Epithelial cell of alveolus of lung (primary cell): ENCODE results near the gene KCTD4. TPM values are rescaled to one million over a fixed set of nuclear protein-coding genes. Genes with fewer than 3 reads are reported as not detected.

Experiments
- total RNA-seq: library from RNA; depleted of rRNA; stranded (reverse); fragments of >200 nt; gene quantifications from 2 replicates; pipeline ENCODE4 v1.2.1, GENCODE V29; 2015

Gene KCTD4
- not detected in 2 replicates for total RNA-seq

DNA sequence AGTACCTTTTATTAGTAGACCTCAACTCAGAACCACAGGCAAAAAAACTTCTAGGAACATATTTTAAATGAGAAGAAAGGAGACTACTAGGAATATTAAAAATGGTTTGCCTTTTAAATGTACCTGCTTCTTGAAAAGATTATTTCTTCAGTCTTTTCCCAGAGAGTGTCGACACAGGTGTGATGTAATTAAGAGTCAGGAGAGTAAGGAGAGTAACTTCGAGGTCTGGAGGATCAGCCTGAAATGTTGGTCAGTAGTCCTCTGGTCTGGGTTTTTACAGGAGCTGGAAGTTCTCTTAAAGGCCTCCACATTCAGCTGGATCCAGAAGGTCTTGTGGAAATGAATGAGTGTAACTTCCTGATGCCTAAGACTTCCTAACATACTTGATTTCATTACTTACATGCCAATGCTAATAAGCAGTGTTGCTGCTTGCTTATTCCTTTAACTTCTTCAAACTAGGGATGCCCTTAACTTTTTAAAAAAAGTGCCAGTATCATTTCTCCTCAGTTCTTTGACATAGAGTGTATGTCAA lies at the start of gene KCTD4:
TSS of gene KCTD4 (minus strand) at position 345 of the 532 bp plus-strand sequence. CDS start 6,478 bp downstream, outside the sequence.

Other genes with a start within 250 kb of the KCTD4 start
- gene NUFIP1, start 211.6 kb downstream of the KCTD4 start, total RNA-seq = 3.4 and 5.5 TPM in 2 replicates
- gene GPALPP1, start 211.5 kb downstream of the KCTD4 start, total RNA-seq = 16.5 and 27.8 TPM in 2 replicates
- 19.5 and 21.7 TPM in 2 replicates for gene GTF2F2, start 80.5 kb downstream of the KCTD4 start, total RNA-seq
- gene TPT1, start 140.1 kb upstream of the KCTD4 start, total RNA-seq = 1,554 and 3,593 TPM in 2 replicates
- gene SLC25A30, start 217.3 kb upstream of the KCTD4 start, total RNA-seq = 4.7 and 7.1 TPM in 2 replicates